ENCODE results near the gene RBFOX2. TPM values are rescaled to one million over a fixed set of nuclear protein-coding genes. Genes with fewer than 3 reads are reported as not detected.

RBFOX2 gene
- total and polyA plus RNA-seq, 8 donors: 12.9 to 33.7 (median 16.7) TPM

- Histone ChIP-seq H3K36me3 (no peaks in the 10 kb centered on the region), H3K4me3 (no peak overlapping the region), H3K9me3 (no peaks in the 10 kb centered on the region), H3K27me3 (no peaks in the 10 kb centered on the region), H3K4me1 (no peaks in the 10 kb centered on the region), H3K27ac (no peak overlapping the region)
- DNase-seq (no peak), ATAC-seq (no peak), FAIRE-seq (no peak)
- WGBS, 2 donors: 68 to 72% methylated on average over 14 of the region's 14 CpGs
- no peak for TF ChIP-seq CTCF (IDR thresholded peaks at IDR 0.05)
- intact Hi-C loops (cut with DNase I): no loop called here
Observed at GRCh38 chr22:35697142-35697541, 331.5 kb downstream of the RBFOX2 start.

- DNase-seq (no peak), FAIRE-seq (no peak), ATAC-seq (no peak)
- TF ChIP-seq CTCF (IDR thresholded peaks at IDR 0.05): no peak
- Histone ChIP-seq H3K9me3 (no peaks in the 10 kb centered on the region), H3K36me3 (no peaks in the 10 kb centered on the region), H3K27me3 (no peaks in the 10 kb centered on the region), H3K4me3 (no peak overlapping the region), H3K27ac (no peak overlapping the region), H3K4me1 (no peaks in the 10 kb centered on the region)
- WGBS, 2 donors: 78 to 81% methylated on average over 13 of the region's 13 CpGs
- intact Hi-C loops (cut with DNase I): no loop called here
Observed at GRCh38 chr22:35695202-35695601, 333.4 kb downstream of the RBFOX2 start.

- FAIRE-seq: no peak
Observed at GRCh38 chr22:35690001-35690400, 338.6 kb downstream of the RBFOX2 start.

GRCh38 chr22:35688913-35689675, 339.5 kb downstream of the RBFOX2 start:
- TF ChIP-seq CTCF (IDR thresholded peaks at IDR 0.05): no peak
- 75 to 78% methylated on average over 10 of the region's 10 CpGs for WGBS, 2 donors
- Histone ChIP-seq H3K27ac (no peak overlapping the region), H3K9me3 (no peaks in the 10 kb centered on the region), H3K27me3 (no peaks in the 10 kb centered on the region), H3K4me1 (no peaks in the 10 kb centered on the region), H3K36me3 (no peaks in the 10 kb centered on the region), H3K4me3 (no peak overlapping the region)
- ATAC-seq (no peak), DNase-seq (no peak), FAIRE-seq (no peak)
- intact Hi-C loops (cut with DNase I): no loop called here

More at GRCh38 chr22:35690001-35690400, 338.6 kb downstream of the RBFOX2 start:
- 50 to 52% methylated on average over 1 of the region's 1 CpG for WGBS, 2 donors
- ATAC-seq (no peak), DNase-seq (no peak)
- Histone ChIP-seq H3K36me3 (no peaks in the 10 kb centered on the region), H3K4me3 (no peak overlapping the region), H3K4me1 (no peaks in the 10 kb centered on the region), H3K27ac (no peak overlapping the region), H3K9me3 (no peaks in the 10 kb centered on the region), H3K27me3 (no peaks in the 10 kb centered on the region)
- no peak for TF ChIP-seq CTCF (IDR thresholded peaks at IDR 0.05)
- intact Hi-C loops (cut with DNase I): no loop called here

Other genes starting within 250 kb of the RBFOX2 start
- 1 to 10 TPM; 2.5 to 7.5 (median 4.6) TPM for gene APOL3, start 131.9 kb upstream of the RBFOX2 start, total RNA-seq
- gene APOL3, start 131.9 kb upstream of the RBFOX2 start, polyA plus RNA-seq: 10 to 100 TPM; 11.8 to 13.5 TPM
- gene APOL4, start 173.0 kb upstream of the RBFOX2 start, total RNA-seq: 1 to 10 TPM in 3 of 6 donors, under 1 TPM in 3; 0.28 to 4.1 (median 0.85) TPM
- gene APOL4, start 173.0 kb upstream of the RBFOX2 start, polyA plus RNA-seq: 1 to 10 TPM; 1.9 TPM
- gene APOL2, start 210.7 kb upstream of the RBFOX2 start, total RNA-seq: 10 to 100 TPM in 4 of 6 donors, 1 to 10 TPM in 2; 6.3 to 23.4 (median 12.4) TPM
- gene APOL2, start 210.7 kb upstream of the RBFOX2 start, polyA plus RNA-seq: 10 to 100 TPM; 18.4 to 20.6 TPM
- 10 to 100 TPM in 2 of 6 donors, 1 to 10 TPM in 4; 3.2 to 25.5 (median 6.8) TPM for gene APOL1, start 224.3 kb upstream of the RBFOX2 start, total RNA-seq
- gene APOL1, start 224.3 kb upstream of the RBFOX2 start, polyA plus RNA-seq: 1 to 10 TPM; 4.0 to 5.4 TPM

All from pancreas (tissue), 10 donors.